Left kidney (tissue), 2 donors: Measurements from ENCODE around the gene C7. TPM values are rescaled to one million over a fixed set of nuclear protein-coding genes. Genes with fewer than 3 reads are reported as not detected.
"Not testable (repeated sequence)": the region's sequence is repeated elsewhere in the genome, so short reads cannot be mapped to it uniquely, and the experiment has no call there.

Source experiments
- DNase-seq: peaks from one replicate; pipeline ENCODE4 v3.0.0-alpha.2; 2013
- polyA plus RNA-seq: library from polyadenylated mRNA; unstranded; fragments of 120-200 nt; gene quantifications from one replicate; pipeline ENCODE4 v1.2.1, GENCODE V29; 2013; ENCODE audit not compliant: insufficient read length

Gene C7
- polyA plus RNA-seq, 1 donor, result 148 TPM

- no peak for DNase-seq
Observed at GRCh38 chr5:40988746-40989510, 79.6 kb downstream of the C7 start.

- peak; percentile 40 for DNase-seq
Observed at GRCh38 chr5:40991168-40991980, 82.1 kb downstream of the C7 start.

- DNase-seq, result no peak
Observed at GRCh38 chr5:40991981-40992559, 82.8 kb downstream of the C7 start.

- no peak for DNase-seq
Observed at GRCh38 chr5:40995801-40996586, 86.7 kb downstream of the C7 start.

GRCh38 chr5:40999142-40999541 lies 89.8 kb downstream of the C7 start:
- DNase-seq, result no peak

- DNase-seq, result no peak
Observed at GRCh38 chr5:40999966-41000365, 90.7 kb downstream of the C7 start.

GRCh38 chr5:41003670-41004376 lies 94.5 kb downstream of the C7 start:
- no peak for DNase-seq

GRCh38 chr5:41004931-41005330 lies 95.6 kb downstream of the C7 start:
- no peak for DNase-seq

- DNase-seq, result no peak
Observed at GRCh38 chr5:41009232-41009631, 99.9 kb downstream of the C7 start.

GRCh38 chr5:41010572-41010971 lies 101.3 kb downstream of the C7 start:
- no peak for DNase-seq

- DNase-seq, result no peak
Observed at GRCh38 chr5:41012318-41012717, 103.0 kb downstream of the C7 start.

- not testable (repeated sequence) for DNase-seq
Observed at GRCh38 chr5:41022600-41022999, 113.3 kb downstream of the C7 start.

Other genes with a start within 250 kb of the C7 start
- 10.3 TPM for gene PTGER4, start 229.6 kb upstream of the C7 start, polyA plus RNA-seq
- gene TTC33, start 153.5 kb upstream of the C7 start, polyA plus RNA-seq, result 39.5 TPM
- gene PRKAA1, start 111.1 kb upstream of the C7 start, polyA plus RNA-seq, result 106 TPM
- gene RPL37, start 74.3 kb upstream of the C7 start, polyA plus RNA-seq, result 1,634 TPM
- 3.1 TPM for gene CARD6, start 68.1 kb upstream of the C7 start, polyA plus RNA-seq
- gene MROH2B, start 161.8 kb downstream of the C7 start, polyA plus RNA-seq, result 0.05 TPM